Fibroblast of skin of back (primary cell): ENCODE data around the gene MFAP1.

Experiments
- DNase-seq: peaks from one replicate; pipeline ENCODE4 v3.0.0-alpha.2; 2013

The MFAP1 gene

DNA sequence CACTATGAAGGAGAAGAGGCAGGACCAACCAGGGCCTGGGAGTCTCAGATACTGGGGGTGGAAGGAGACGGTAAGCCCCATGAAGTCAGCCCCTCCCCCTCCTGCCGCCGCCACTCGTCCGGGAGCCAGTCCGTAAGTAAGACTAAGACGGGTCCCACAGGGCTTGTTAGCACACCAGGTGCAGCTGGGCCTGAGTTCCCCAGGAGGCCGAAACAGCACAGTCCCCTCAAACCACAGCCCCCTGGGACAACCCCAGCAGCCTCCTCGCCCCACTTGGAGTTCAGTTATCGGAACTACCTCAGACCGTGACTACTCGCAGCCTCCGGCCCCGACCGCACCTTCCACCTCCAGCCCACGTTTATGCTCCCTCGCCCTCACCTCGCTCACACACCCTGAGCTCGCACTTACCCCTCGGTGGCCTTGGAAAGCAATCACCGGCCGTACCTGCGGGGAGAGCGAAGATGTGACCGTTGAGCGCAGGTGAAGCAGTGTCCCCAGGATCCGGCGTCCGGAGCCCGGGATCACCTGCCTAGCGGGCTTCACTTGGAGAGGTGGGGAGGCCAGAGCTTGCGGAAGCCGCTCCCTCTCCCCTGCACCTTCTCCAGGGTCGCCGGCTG, 48.3 kb downstream of the MFAP1 start:
- DNase-seq = no peak

DNA sequence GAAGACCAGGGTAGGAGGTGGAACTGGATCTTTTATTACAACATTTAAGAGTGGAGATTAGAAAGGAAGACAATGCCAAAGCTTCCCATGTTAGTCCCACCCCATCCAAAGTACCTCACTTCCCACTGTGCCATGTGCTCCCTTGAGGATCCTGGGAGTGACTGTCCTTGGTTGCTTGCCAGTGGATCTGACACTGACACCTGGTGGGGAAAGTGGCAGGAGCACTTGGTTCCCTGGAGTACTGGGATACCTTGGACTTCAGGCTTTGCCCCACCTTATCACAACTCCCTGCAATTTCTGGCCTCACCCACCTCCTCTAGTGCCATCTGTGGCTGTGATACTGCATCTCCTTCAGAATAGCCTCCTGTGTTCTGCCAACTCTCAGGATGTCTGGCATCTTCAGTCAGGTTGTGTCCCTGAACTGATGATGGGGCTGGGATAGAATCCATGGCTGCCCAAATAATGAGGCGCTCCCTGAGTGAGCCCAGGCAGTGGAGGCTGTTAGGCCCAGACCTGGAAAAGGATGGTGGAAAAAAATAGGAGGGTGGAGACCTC, 49.0 kb downstream of the MFAP1 start:
- DNase-seq = peak; percentile 63

DNA sequence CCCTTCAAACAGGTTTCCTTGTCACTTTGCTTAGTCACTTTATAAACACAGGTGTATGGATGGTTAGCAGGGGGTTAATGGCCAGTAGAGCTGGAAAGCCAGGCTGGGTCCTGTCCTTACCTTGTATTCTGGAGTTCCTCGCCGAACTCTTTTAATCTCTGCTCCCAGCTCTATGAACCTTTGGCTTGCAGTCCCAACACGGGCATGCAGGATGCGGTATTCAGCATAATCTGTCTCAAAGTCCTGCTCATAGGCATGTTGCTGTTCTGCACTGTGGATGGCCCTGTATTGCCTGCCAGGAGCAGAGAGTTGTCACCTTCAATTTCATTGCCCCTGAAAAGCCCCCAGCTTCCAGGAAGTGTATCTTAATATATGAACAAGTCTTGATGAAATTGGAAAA, 50.4 kb downstream of the MFAP1 start:
- DNase-seq = no peak

DNA sequence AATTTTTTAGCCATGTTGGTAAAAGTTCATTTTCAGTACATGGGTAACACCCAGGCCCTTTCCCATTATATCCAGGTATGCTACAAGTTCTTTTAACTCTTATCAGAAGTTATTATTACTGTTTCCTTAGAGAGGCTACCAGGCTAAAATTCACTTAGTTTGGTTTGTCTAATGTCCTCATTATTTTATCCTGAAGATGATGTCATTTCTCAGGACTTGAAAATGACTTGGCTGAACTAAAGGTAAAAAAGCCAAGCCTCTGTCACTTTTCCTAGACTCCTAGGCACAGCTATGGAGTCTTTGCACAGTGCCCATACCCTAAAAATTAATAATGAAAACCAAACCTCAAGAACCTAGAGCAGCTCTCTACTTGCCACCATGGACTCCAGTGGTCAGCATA, 51.9 kb downstream of the MFAP1 start:
- DNase-seq = no peak

DNA sequence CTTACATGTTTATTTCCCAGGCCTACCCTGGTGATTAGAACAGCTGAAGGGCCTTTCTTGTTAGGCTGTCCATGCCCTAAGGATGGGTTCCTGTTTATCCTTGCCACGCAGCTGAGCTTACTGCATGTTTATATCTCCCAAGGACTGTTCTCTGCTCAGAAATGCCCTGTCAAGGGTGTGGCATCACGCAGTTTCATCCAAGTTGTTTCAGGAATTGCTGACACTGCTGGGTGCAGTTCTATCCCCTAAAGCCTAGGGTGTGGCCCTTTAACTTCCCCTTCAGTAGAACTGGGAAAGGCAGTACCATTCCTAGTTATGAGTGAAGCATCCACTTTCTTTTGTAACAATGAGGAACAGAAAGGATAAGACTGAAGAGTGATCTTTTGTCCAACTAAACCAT, 52.7 kb downstream of the MFAP1 start:
- no peak for DNase-seq

DNA sequence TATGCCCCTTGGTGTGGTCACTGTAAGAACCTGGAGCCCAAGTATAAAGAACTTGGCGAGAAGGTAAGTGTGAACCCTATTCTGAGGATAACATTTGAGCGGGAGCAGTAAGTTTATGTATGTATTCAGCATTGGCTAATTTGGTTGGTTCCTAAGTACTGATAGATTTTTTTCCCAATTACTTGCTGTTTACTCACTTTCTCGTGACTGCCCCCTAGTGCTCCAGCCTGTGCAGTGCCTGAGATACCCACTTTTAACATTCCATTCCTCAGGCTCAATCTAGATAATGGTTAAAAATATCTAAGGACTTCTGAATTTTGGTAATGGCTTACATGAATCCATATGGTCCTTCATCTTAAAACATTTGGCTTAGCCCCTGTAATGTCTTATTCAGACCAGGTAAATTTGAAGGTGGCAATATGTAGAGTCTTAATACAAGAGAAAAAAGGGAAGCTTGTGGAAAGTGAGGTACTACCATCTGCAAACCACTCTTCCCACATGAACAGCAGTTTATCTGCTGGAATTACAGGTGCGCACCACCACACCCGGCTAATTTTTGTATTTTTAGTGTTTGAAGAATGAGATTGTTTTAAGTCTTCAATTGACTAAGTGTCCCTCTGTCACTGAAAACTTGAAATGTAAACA, 54.8 kb downstream of the MFAP1 start:
- DNase-seq = peak; percentile 63

DNA sequence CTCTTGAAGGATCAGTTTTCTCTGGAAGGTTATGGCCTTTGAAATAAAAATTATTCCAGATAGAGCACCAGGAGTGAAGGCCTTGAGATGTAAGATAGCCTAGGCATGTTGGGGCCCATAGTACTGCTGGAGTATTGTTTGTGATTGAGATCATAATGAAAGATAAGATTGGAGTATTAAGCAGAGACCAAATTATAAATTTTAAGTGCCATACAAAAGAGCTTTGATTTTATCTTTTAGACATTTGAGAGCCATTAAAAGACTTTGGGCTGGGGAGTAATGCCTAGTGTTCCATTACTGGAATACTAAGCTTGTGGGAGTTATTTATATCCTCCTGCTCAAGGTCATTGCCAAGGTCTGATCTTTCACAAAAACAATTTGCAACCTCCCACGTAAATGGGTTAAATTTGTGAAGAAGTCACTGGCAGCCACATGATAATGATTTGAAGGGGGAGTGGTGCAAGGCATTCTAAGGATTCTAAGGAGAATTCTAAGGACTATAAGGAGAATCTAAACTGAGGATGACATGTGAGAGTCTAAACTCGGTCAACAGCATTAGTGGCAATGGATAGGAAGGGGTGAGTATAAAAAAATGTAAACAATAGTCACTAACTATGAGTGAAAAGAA, 60.6 kb downstream of the MFAP1 start:
- no peak for DNase-seq

DNA sequence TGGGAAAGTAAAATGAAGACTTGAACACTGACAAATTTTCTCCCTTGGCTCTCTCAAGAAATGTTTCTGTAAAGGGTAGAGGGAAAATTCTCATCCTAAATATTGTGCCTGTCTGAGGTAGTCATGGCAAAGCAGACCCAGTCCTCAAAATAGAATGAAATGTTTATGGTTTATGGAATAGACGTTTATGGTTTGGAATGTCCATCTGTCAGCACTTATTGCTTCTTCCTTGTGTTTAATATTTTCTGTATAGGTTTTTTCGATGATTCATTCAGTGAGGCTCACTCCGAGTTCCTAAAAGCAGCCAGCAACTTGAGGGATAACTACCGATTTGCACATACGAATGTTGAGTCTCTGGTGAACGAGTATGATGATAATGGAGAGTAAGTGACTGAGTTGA, 61.7 kb downstream of the MFAP1 start:
- peak; percentile 70 for DNase-seq
